H9 (cell line): ENCODE data around the gene IDI2. TPM values are rescaled to one million over a fixed set of nuclear protein-coding genes. Genes with fewer than 3 reads are reported as not detected.

Experiments
- DNase-seq: peaks from one replicate; pipeline ENCODE4 v3.0.0-alpha.2; 2017
- H2AFZ ChIP-seq: one replicate; pipeline ENCODE4 v1.6.1; 2013; ENCODE audit warnings: mild to moderate bottlenecking, low read length, control low read depth, moderate library complexity
- H2AK5ac ChIP-seq: 2 replicates; pipeline ENCODE4 v1.6.1; 2013; ENCODE audit warnings: low read length, control low read depth, mixed read lengths; ENCODE audit not compliant: insufficient read length
- H2BK120ac ChIP-seq: one replicate; pipeline ENCODE4 v1.6.1; 2013; ENCODE audit warnings: low read depth, mild to moderate bottlenecking, low read length, control low read depth, inconsistent platforms; ENCODE audit not compliant: poor library complexity, severe bottlenecking
- H2BK12ac ChIP-seq: 2 replicates; pipeline ENCODE4 v1.6.1; 2013; ENCODE audit warnings: low read length, control low read depth, mixed read lengths, low read depth; ENCODE audit not compliant: insufficient read length
- H2BK15ac ChIP-seq: 2 replicates; pipeline ENCODE4 v1.6.1; 2013; ENCODE audit warnings: low read depth, low read length, control low read depth
- H2BK20ac ChIP-seq: one replicate; pipeline ENCODE4 v1.6.1; 2013; ENCODE audit warnings: low read depth, mild to moderate bottlenecking, low read length, control low read depth, inconsistent platforms; ENCODE audit not compliant: poor library complexity, severe bottlenecking
- H2BK5ac ChIP-seq: 2 replicates; pipeline ENCODE4 v1.6.1; 2013; ENCODE audit warnings: low read length, control low read depth, mixed read lengths; ENCODE audit not compliant: insufficient read length
- H3K14ac ChIP-seq: 2 replicates; pipeline ENCODE4 v1.6.1; 2013; ENCODE audit warnings: low read length, control low read depth; ENCODE audit not compliant: insufficient read depth
- H3K18ac ChIP-seq: 2 replicates; pipeline ENCODE4 v1.6.1; 2013; ENCODE audit warnings: low read depth, mild to moderate bottlenecking, mixed read lengths, low read length, control low read depth; ENCODE audit not compliant: insufficient read length
- H3K23ac ChIP-seq: 2 replicates; pipeline ENCODE4 v1.6.1; 2013; ENCODE audit warnings: low read length, control low read depth, mixed read lengths, low read depth; ENCODE audit not compliant: insufficient read length
- H3K23me2 ChIP-seq: 2 replicates; pipeline ENCODE4 v1.6.1; 2013; ENCODE audit warnings: low read depth, mild to moderate bottlenecking, mixed read lengths, low read length, control low read depth; ENCODE audit not compliant: insufficient read length, poor library complexity, severe bottlenecking
- H3K27ac ChIP-seq: 2 replicates; pipeline ENCODE4 v1.5.1; 2013; ENCODE audit warnings: low read length, control low read depth, mixed read lengths, low read depth; ENCODE audit not compliant: insufficient read length
- H3K27me3 ChIP-seq: 2 replicates; pipeline ENCODE4 v1.6.1; 2013; ENCODE audit warnings: low read length, control low read depth, inconsistent platforms; ENCODE audit not compliant: insufficient read depth
- H3K4ac ChIP-seq: 2 replicates; pipeline ENCODE4 v1.6.1; 2013; ENCODE audit warnings: low read depth, mild to moderate bottlenecking, control low read depth, inconsistent platforms, low read length, moderate library complexity
- H3K4me1 ChIP-seq: 2 replicates; pipeline ENCODE4 v1.6.1; 2013; ENCODE audit warnings: low read length, control low read depth, inconsistent platforms; ENCODE audit not compliant: insufficient read depth
- H3K4me2 ChIP-seq: 2 replicates; pipeline ENCODE4 v1.6.1; 2013; ENCODE audit warnings: low read length, control low read depth, mixed read lengths; ENCODE audit not compliant: insufficient read length, insufficient read depth
- H3K56ac ChIP-seq: 2 replicates; pipeline ENCODE4 v1.6.1; 2013; ENCODE audit warnings: low read depth, mild to moderate bottlenecking, mixed read lengths, low read length, control low read depth; ENCODE audit not compliant: insufficient read length
- H3K79me1 ChIP-seq: 2 replicates; pipeline ENCODE4 v1.6.1; 2013; ENCODE audit warnings: low read depth, mild to moderate bottlenecking, moderate library complexity, low read length, control low read depth, inconsistent platforms; ENCODE audit not compliant: insufficient read depth, poor library complexity, severe bottlenecking
- H3K79me2 ChIP-seq: 2 replicates; pipeline ENCODE4 v1.6.1; 2013; ENCODE audit warnings: low read length, control low read depth, inconsistent platforms; ENCODE audit not compliant: insufficient read depth
- H3K9ac ChIP-seq: 2 replicates; pipeline ENCODE4 v1.6.1; 2013; ENCODE audit warnings: low read length, control low read depth, mixed read lengths; ENCODE audit not compliant: insufficient read length; ENCODE audit errors: extremely low read depth
- H3K9me3 ChIP-seq: one replicate; pipeline ENCODE4 v1.6.1; 2013; ENCODE audit warnings: low read depth, low read length, inconsistent platforms; ENCODE audit not compliant: control insufficient read depth
- H3T11ph ChIP-seq: one replicate; pipeline ENCODE4 v1.6.1; 2013; ENCODE audit warnings: mild to moderate bottlenecking, low read length, control low read depth, inconsistent platforms
- H4K20me1 ChIP-seq: one replicate; pipeline ENCODE4 v1.6.1; 2013; ENCODE audit not compliant: control insufficient read depth, insufficient read length, insufficient read depth
- H4K5ac ChIP-seq: 2 replicates; pipeline ENCODE4 v1.6.1; 2013; ENCODE audit warnings: low read depth, mild to moderate bottlenecking, mixed read lengths, low read length, control low read depth; ENCODE audit not compliant: insufficient read length
- H4K8ac ChIP-seq: replicated peaks from 2 replicates; pipeline ENCODE4 v1.6.1; 2013; ENCODE audit warnings: low read length, control low read depth, mixed read lengths, low read depth; ENCODE audit not compliant: insufficient read length
- H4K91ac ChIP-seq: 2 replicates; pipeline ENCODE4 v1.6.1; 2013; ENCODE audit warnings: low read depth, mild to moderate bottlenecking, moderate library complexity, mixed read lengths, low read length, control low read depth; ENCODE audit not compliant: insufficient read length
- H3K27ac Mint-ChIP-seq, 3 experiments: 2 replicates in 2 of 3; 3 replicates in 1 of 3; pipeline ENCODE4 v1.8.0; 2020 to 2021; ENCODE audit warnings: mixed read lengths in 3 of 3, mild to moderate bottlenecking in 1 of 3, moderate library complexity in 1 of 3
- H3K27me3 Mint-ChIP-seq: 2 replicates; pipeline ENCODE4 v1.8.0; 2021; ENCODE audit warnings: low read depth, mild to moderate bottlenecking, moderate library complexity, mixed read lengths
- H3K36me3 Mint-ChIP-seq, 3 experiments: 2 replicates in 2 of 3; 3 replicates in 1 of 3; pipeline ENCODE4 v1.8.0; 2020 to 2021; ENCODE audit warnings: low read depth in 3 of 3, mixed read lengths in 3 of 3; ENCODE audit not compliant: insufficient read depth in 1 of 3
- H3K4me1 Mint-ChIP-seq, 2 experiments: 2 replicates each; pipeline ENCODE4 v1.8.0; 2020; ENCODE audit warnings: mixed read lengths in 2 of 2
- H3K4me3 Mint-ChIP-seq, 2 experiments: 2 replicates in 1 of 2; 3 replicates in 1 of 2; pipeline ENCODE4 v1.8.0; 2020 to 2021; ENCODE audit warnings: mild to moderate bottlenecking in 2 of 2, mixed read lengths in 2 of 2, moderate library complexity in 1 of 2
- H3K9me3 Mint-ChIP-seq, 2 experiments: 2 replicates in 1 of 2; 3 replicates in 1 of 2; pipeline ENCODE4 v1.8.0; 2020; ENCODE audit warnings: mild to moderate bottlenecking in 2 of 2, mixed read lengths in 2 of 2, moderate library complexity in 1 of 2
- CTCF ChIP-seq: fragments of 200-600 bp; sonication (generic); conservative IDR thresholded peaks from 3 replicates; pipeline ENCODE4 v1.8.0; 2021; ENCODE audit warnings: antibody characterized with exemption, mild to moderate bottlenecking
- WGBS: extraction: QIAGEN DNeasy Blood & Tissue Kit; methylation state at CpG from one replicate; pipeline ENCODE4 v1.1.7; 2013; ENCODE audit warnings: missing lambda C conversion rate, low lambda C conversion rate, mixed read lengths; ENCODE audit not compliant: insufficient read length; ENCODE audit errors: extremely low coverage; 5-methylcytosine and 5-hydroxymethylcytosine counted together
- long read RNA-seq: library from polyadenylated mRNA; unstranded; transcript quantifications from one replicate; pipeline ENCODE4 v2.0.0, GENCODE V29; 2020
- total RNA-seq: library from RNA; stranded (reverse); gene quantifications from 2 replicates; pipeline ENCODE4 v1.2.1, GENCODE V29; 2021

IDI2 gene
- not detected in 2 replicates for total RNA-seq
- long read RNA-seq, partial matches to known transcripts: 0 of 1 reads
- long read RNA-seq, other reads (novel, unspliced or antisense): 1 of 1 reads

DNA sequence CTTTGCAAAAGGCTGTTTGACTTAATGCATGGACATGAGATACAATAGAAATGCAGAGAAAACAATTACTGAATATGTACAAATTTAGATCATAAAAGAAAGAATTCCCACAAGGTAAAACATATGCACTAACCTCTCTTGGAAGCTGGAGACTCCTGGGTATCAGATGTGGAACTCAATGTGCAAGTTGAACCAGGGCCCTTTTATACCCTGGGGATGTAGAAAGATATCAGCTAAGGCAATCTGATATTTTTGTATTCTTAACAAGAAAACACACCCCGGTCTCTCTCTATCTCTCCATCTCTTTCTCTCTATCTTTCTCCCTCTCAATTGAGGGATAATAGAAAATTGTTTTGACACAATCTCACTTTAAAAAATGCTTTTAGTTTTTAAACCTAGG lies at the start of gene IDI2:
TSS of gene IDI2 (minus strand) at position 177 of the 400 bp plus-strand sequence. CDS start 1,136 bp downstream, outside the sequence.
- Histone ChIP-seq H3K14ac (no peak within 1 kb of the TSS), H4K8ac (no peak within 1 kb of the TSS), H2BK20ac (no peak within 1 kb of the TSS), H3K23ac (no peak within 1 kb of the TSS), H4K91ac (no peak within 1 kb of the TSS), H3K4me2 (no peak within 1 kb of the TSS), H2BK5ac (no peak within 1 kb of the TSS), H3K4ac (no peak within 1 kb of the TSS), H3K9me3 (no peaks in the 10 kb centered on the region), H3K23me2 (no peaks in the 10 kb centered on the region), H2AK5ac (no peak within 1 kb of the TSS), H4K20me1 (no peaks in the 10 kb centered on the region), H3K79me1 (no peaks in the 10 kb centered on the region), H3K4me1 (no peaks in the 10 kb centered on the region), H3K56ac (no peak within 1 kb of the TSS), H3K27ac (no peak within 1 kb of the TSS), H2BK15ac (no peak within 1 kb of the TSS), H3K9ac (no peak within 1 kb of the TSS), H3K79me2 (no peaks in the 10 kb centered on the region; the same call in 1 of the 2 replicates), H3K27me3 (no peaks in the 10 kb centered on the region), H2BK120ac (no peak within 1 kb of the TSS), H2AFZ (no peak within 1 kb of the TSS), H2BK12ac (no peak within 1 kb of the TSS), H3K18ac (no peak within 1 kb of the TSS), H4K5ac (no peak within 1 kb of the TSS), H3T11ph (no peak within 1 kb of the TSS)
- no peak within 1 kb of the TSS for H3K4me3 Mint-ChIP-seq
- no peak for TF ChIP-seq CTCF
- H3K27me3 Mint-ChIP-seq: no peaks in the 10 kb centered on the region
- H3K9me3 Mint-ChIP-seq: 0 out of 5 replicates have a peak, but pooled peaks cover 0 to 2% of the 10 kb centered on the region in 2 experiments
- DNase-seq: no peak
- peaks cover 8 to 18% of the 10 kb centered on the region in 2 experiments for H3K4me1 Mint-ChIP-seq
- H3K36me3 Mint-ChIP-seq: peaks cover under 1 to 7% (median under 1%) of the 10 kb centered on the region in 3 experiments; a peak in 5 of 7 replicates
- H3K27ac Mint-ChIP-seq: peak within 1 kb of the TSS in 1 of 3 experiments; percentile 23; a peak in 1 of 7 replicates
- no CpG with 5 or more reads among the region's 1 CpG for WGBS
